CD4-positive, alpha-beta memory T cell (primary cell): ENCODE results near the gene ANAPC16. TPM values are rescaled to one million over a fixed set of nuclear protein-coding genes. Genes with fewer than 3 reads are reported as not detected.

Experiments
- CTCF ChIA-PET: fragments of 350-600 bp; sonication (Branson Sonifier 250); formaldehyde crosslinking; loops from one replicate; lab custom pipeline; 2021; ENCODE audit warnings: inconsistent platforms; ENCODE audit not compliant: partially characterized antibody; lab: Charles Lee
- POLR2A ChIA-PET: fragments of 350-600 bp; sonication (Branson Sonifier 250); formaldehyde crosslinking; loops from one replicate; lab custom pipeline; 2021; ENCODE audit not compliant: partially characterized antibody; lab: Charles Lee
- DNase-seq, 5 donors: peaks; one replicate each; pipeline versions ENCODE4 v3.0.0 to v3.0.0-alpha.2; 2020 to 2022; ENCODE audit warnings: mixed read lengths in 1 of 5
- H3K27ac ChIP-seq: one replicate; pipeline ENCODE4 v1.7.0; 2013; ENCODE audit warnings: low read depth, low read length
- H3K27me3 ChIP-seq: 2 replicates; pipeline ENCODE4 v1.7.0; 2013; ENCODE audit warnings: mild to moderate bottlenecking, low read length, moderate library complexity; ENCODE audit not compliant: insufficient read depth
- H3K36me3 ChIP-seq: 2 replicates; pipeline ENCODE4 v1.7.0; 2013; ENCODE audit warnings: mild to moderate bottlenecking, low read length, moderate library complexity; ENCODE audit not compliant: insufficient read depth
- H3K4me1 ChIP-seq: 2 replicates; pipeline ENCODE4 v1.7.0; 2013; ENCODE audit warnings: mild to moderate bottlenecking, low read length, moderate library complexity; ENCODE audit not compliant: insufficient read depth
- H3K4me3 ChIP-seq, 2 donors: one replicate each; pipeline ENCODE4 v1.7.0; 2013; ENCODE audit warnings: low read length in 2 of 2, mild to moderate bottlenecking in 1 of 2
- H3K9me3 ChIP-seq, 2 donors: one replicate each; pipeline ENCODE4 v1.7.0; 2013; ENCODE audit warnings: low read length in 2 of 2, control low read depth in 1 of 2; ENCODE audit not compliant: control insufficient read depth in 1 of 2
- H3K27ac Mint-ChIP-seq, 7 donors: one replicate each; pipeline ENCODE4 v1.8.0; 2020 to 2021; ENCODE audit warnings: mixed read lengths in 7 of 7, mild to moderate bottlenecking in 6 of 7, inconsistent platforms in 3 of 7, moderate library complexity in 3 of 7
- H3K27me3 Mint-ChIP-seq, 2 donors: one replicate each; pipeline ENCODE4 v1.8.0; 2020 to 2021; ENCODE audit warnings: mixed read lengths in 2 of 2
- H3K36me3 Mint-ChIP-seq, 2 donors: one replicate each; pipeline ENCODE4 v1.8.0; 2020 to 2021; ENCODE audit warnings: mixed read lengths in 2 of 2, inconsistent platforms in 1 of 2, mild to moderate bottlenecking in 1 of 2
- H3K4me1 Mint-ChIP-seq, 4 donors: one replicate each; pipeline ENCODE4 v1.8.0; 2020 to 2021; ENCODE audit warnings: mixed read lengths in 4 of 4, mild to moderate bottlenecking in 1 of 4
- H3K4me3 Mint-ChIP-seq, 8 donors: one replicate each; pipeline ENCODE4 v1.8.0; 2020 to 2021; ENCODE audit warnings: mixed read lengths in 8 of 8, mild to moderate bottlenecking in 7 of 8, moderate library complexity in 6 of 8, inconsistent platforms in 3 of 8
- H3K9me3 Mint-ChIP-seq, 8 donors: one replicate each; pipeline ENCODE4 v1.8.0; 2020 to 2021; ENCODE audit warnings: mixed read lengths in 8 of 8, mild to moderate bottlenecking in 5 of 8, inconsistent platforms in 3 of 8, moderate library complexity in 1 of 8
- intact Hi-C: fragments of 100-400 bp; cut with micrococcal nuclease; formaldehyde crosslinking; loops from one replicate; pipeline ENCODE4 v1.15.1; 2023
- polyA plus RNA-seq, 2 donors: library from polyadenylated mRNA; unstranded; fragments of 300-500 nt; fragmentation: Illumina TruSeq; gene quantifications; one replicate each; pipeline ENCODE4 v1.2.3, GENCODE V29; 2021
- total RNA-seq, 2 experiments: library from RNA; stranded (reverse); gene quantifications; one replicate each; pipeline ENCODE4 v1.2.3, GENCODE V29; 2021

Gene ANAPC16
- total and polyA plus RNA-seq, 4 experiments from 2014 or later = 114 to 472 (median 221) TPM

DNA sequence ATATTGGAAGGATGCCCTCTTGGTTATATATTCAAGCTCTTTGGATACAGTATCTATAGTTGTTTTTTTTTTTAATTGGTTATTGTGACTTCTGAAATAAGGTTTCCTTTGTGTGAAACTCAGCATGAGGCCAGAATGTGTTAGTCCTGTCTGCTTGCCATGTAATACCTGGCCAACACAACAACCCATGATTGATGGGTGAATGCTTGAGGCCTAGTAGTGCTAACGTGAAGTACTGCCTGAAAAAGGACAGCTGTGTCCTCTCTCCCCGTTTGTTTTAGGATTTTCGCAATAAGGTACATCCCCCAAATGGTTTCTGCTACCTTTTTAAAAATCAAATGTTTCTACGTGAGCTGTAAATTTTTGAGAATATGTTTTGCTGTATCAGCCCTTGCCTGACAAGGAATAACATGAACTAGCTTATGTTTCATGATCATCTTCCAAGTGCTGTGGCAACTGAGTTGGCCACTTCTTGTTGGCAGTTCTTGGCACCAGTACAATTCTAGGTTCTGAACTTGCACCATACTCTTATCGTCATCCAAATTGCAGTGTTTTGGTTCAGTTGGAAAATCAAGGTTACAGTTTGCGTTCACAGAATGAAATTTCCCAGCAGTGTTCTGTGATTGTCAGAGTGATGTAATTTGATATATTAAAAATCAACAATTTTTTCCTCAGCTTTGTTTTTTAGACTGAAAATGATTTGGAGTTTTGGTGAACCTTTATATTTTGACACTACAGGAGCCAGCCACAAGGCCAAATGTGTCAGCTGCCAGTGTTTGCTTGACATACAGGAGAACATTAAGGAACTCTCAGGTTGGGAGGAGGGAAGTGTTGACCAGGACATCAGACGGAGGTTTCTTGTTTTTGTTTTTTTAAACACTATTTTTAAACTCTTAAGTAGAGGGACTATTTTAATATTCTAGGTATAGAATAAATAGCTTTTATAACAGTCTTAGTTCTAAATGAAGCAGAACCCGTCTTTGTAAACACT, 13.7 kb downstream of the ANAPC16 start:
- H3K4me1 ChIP-seq = peaks cover 35% of the 10 kb centered on the region
- ChIA-PET CTCF (interaction anchor here (0.8 to 3.4 kb wide), 11 partner anchors 9 to 181 kb away, joined by 3 to 18 read pairs (median 4); partner anchors contain the start of gene DDIT4), POLR2A (interaction anchor here (0.9 to 1.7 kb wide), 5 partner anchors 11 to 142 kb away, joined by 3 to 6 read pairs (median 4); partner anchors contain the start of genes ANAPC16 and ASCC1)
- no peaks in the 10 kb centered on the region for H3K27me3 Mint-ChIP-seq
- intact Hi-C loops = no loop called here
- H3K9me3 Mint-ChIP-seq = no peaks in the 10 kb centered on the region
- peaks cover 19 to 48% of the 10 kb centered on the region in 2 donors for H3K36me3 Mint-ChIP-seq
- DNase-seq = no peak
- no peak overlapping the region for H3K27ac ChIP-seq
- peaks cover 26 to 43% (median 35%) of the 10 kb centered on the region in 4 donors for H3K4me1 Mint-ChIP-seq
- H3K36me3 ChIP-seq = peaks cover 53% of the 10 kb centered on the region
- peak overlapping the region; percentile 3 to 89 (median 68) for H3K27ac Mint-ChIP-seq
- H3K4me3 Mint-ChIP-seq = peak overlapping the region in 2 of 8 donors; percentile 20 to 42
- H3K4me3 ChIP-seq = no peak overlapping the region
- H3K9me3 ChIP-seq = no peaks in the 10 kb centered on the region
- no peaks in the 10 kb centered on the region for H3K27me3 ChIP-seq

DNA sequence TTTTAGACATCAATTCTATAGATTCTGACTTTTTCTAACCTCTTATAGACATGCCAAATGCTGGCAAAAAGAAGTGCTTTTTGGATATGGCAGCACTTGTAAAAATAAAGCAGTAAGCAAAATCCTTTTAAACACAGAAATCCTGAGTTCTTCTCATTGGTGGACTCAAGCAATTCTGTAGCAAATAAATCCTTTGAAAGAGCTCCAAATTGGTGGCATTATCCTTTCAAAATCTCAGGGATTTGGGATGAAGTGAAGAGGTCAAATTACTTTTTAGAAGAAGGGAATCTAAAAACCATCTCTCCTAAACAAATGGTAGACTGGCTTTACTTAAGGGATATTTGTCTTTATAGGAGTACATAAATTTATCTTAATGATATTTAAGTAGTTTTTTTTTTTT, 17.8 kb downstream of the ANAPC16 start:
- CTCF ChIA-PET = interaction anchor here (2.1 kb wide), 1 partner anchor 108 kb away, joined by 5 read pairs; no protein-coding TSS in a partner anchor
- POLR2A ChIA-PET = interaction anchor here (1.0 kb wide), 1 partner anchor 14 kb away, joined by 3 read pairs; no protein-coding TSS in a partner anchor
- Mint-ChIP-seq H3K27ac (no peak overlapping the region), H3K4me3 (no peak overlapping the region), H3K4me1 (peaks cover 13 to 26% (median 19%) of the 10 kb centered on the region in 4 donors), H3K27me3 (no peaks in the 10 kb centered on the region), H3K9me3 (no peaks in the 10 kb centered on the region), H3K36me3 (peaks cover 33 to 53% of the 10 kb centered on the region in 2 donors)
- Histone ChIP-seq H3K27me3 (no peaks in the 10 kb centered on the region), H3K9me3 (no peaks in the 10 kb centered on the region), H3K36me3 (peaks cover 61% of the 10 kb centered on the region), H3K4me1 (peaks cover 13% of the 10 kb centered on the region), H3K27ac (no peak overlapping the region), H3K4me3 (no peak overlapping the region)
- intact Hi-C loops = no loop called here
- no peak for DNase-seq

DNA sequence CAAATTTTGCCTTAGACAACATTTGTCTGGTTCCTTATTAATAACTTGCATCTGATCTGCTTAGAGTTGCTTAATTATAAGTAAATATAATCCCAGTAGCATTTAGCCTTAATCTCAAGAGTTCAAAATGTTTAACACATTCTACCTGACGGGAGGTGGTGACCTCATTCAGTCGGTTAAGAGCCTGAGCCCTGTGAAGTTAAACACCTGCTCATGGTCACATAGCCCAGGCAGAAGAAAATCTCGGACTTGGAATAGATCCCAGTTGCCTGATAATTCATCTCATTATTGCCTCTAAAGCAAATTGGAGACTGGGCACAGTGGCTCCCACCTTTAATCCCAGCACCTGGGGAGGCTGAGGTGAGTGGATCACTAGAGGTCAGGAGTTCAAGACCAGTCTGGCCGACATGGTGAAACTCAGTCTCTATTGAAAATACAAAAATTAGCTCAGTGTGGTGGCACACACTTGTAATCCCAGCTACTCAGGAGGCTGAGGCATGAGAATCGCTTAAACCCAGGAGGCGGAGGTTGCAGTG, 18.8 kb downstream of the ANAPC16 start:
- peak overlapping the region in 1 of 7 donors; percentile 25 for H3K27ac Mint-ChIP-seq
- CTCF ChIA-PET = no interaction called here

DNA sequence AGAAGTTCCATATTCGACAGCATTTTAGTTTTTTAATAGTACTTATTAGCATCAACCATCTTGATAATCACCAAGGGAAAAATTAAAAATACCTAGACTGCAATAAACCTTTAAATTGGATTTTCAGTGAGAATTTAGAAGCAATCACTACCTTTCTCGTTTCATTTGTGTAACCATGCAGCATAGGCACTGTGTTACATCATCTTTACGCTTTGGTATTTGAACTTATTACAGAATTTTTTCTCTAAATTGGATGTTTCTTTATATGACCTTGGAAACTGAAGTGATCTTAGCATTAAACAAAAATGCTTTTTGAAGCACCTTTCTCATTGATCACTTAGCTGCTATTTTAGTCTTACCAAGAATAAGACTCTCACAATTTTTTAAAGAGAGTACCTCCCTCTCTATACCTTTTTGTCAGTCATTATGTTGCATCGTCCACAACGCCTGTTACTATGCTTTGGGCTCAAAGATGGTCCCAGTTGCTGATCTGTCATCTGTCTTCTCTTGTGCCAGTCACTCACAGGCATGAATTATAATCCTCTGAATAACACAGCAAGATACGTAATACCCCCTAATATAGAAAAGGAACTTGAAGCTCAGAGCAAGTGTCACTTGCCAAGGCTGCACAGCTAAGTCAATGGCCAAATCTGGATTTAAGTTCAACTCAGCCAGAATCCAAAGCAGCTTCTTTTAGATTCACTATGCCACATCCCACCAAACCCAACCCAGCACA, 19.9 kb downstream of the ANAPC16 start:
- Mint-ChIP-seq H3K27me3 (no peaks in the 10 kb centered on the region), H3K4me3 (no peak overlapping the region), H3K27ac (peak overlapping the region in 4 of 7 donors; percentile 22 to 68 (median 46)), H3K4me1 (peaks cover 8 to 19% (median 13%) of the 10 kb centered on the region in 4 donors), H3K9me3 (no peaks in the 10 kb centered on the region), H3K36me3 (peaks cover 27 to 37% of the 10 kb centered on the region in 2 donors)
- DNase-seq = no peak
- Histone ChIP-seq H3K36me3 (peaks cover 47% of the 10 kb centered on the region), H3K9me3 (no peaks in the 10 kb centered on the region), H3K4me1 (no peaks in the 10 kb centered on the region), H3K27ac (no peak overlapping the region), H3K27me3 (no peaks in the 10 kb centered on the region), H3K4me3 (no peak overlapping the region)
- ChIA-PET CTCF (interaction anchor here (0.9 to 2.7 kb wide), 6 partner anchors 26 to 187 kb away, joined by 3 to 9 read pairs (median 4); no protein-coding TSS in a partner anchor), POLR2A (interaction anchor here (1.2 to 1.6 kb wide), 3 partner anchors 12 to 39 kb away, joined by 4 to 9 read pairs (median 7); no protein-coding TSS in a partner anchor)
- intact Hi-C loops = no loop called here

More for the DNA sequence above, 18.8 kb downstream of the ANAPC16 start:
- Mint-ChIP-seq H3K36me3 (peaks cover 33 to 46% of the 10 kb centered on the region in 2 donors), H3K9me3 (no peaks in the 10 kb centered on the region), H3K27me3 (no peaks in the 10 kb centered on the region), H3K4me1 (peaks cover 8 to 20% (median 14%) of the 10 kb centered on the region in 4 donors), H3K4me3 (no peak overlapping the region)
- DNase-seq = no peak
- Histone ChIP-seq H3K4me1 (peaks cover 3% of the 10 kb centered on the region), H3K36me3 (peaks cover 57% of the 10 kb centered on the region), H3K4me3 (no peak overlapping the region), H3K27me3 (no peaks in the 10 kb centered on the region), H3K27ac (no peak overlapping the region), H3K9me3 (no peaks in the 10 kb centered on the region)
- intact Hi-C loops = no loop called here
- POLR2A ChIA-PET = no interaction called here

DNA sequence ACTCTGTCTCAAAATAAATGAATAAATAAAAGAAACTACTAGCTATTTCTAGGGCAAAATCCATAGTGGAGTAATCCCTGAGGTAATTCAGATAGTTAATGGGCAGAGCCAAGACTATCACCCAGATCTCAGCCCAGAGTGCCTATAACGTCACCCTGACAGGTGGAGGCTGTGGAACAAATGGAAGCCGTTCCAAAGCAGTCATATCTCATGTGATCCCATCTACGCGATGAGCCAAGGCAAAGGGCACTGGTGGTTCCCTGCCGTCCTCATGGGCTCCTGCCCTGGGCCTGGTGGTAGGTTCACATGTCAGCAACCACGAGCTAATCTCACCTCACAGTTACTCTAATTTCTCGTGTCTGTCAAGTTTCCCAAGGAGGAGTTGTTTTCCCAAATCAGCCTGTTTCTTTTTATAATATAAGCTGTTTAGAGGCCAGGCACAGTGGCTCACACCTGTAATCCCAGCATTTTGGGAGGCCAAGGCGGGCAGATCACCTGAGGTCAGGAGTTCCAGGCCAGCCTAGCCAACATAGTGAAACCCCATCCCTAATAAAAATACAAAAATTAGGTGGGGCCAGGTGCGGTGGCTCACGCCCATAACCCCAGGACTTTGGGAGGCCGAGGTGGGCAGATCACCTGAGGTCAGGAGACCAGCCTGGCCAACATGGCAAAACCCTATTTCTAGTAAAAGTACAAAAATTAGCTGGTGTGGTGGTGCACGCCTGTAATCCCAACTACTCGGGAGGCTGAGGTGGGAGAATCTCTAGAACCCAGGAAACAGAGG, 22.8 kb downstream of the ANAPC16 start:
- no peaks in the 10 kb centered on the region for H3K9me3 ChIP-seq
- H3K27me3 ChIP-seq = no peaks in the 10 kb centered on the region
- H3K4me3 ChIP-seq = no peak overlapping the region
- intact Hi-C loops = no loop called here
- ChIA-PET CTCF (interaction anchor here (0.7 to 2.7 kb wide), 6 partner anchors 10 to 99 kb away, joined by 3 to 13 read pairs (median 4); no protein-coding TSS in a partner anchor), POLR2A (interaction anchor here (0.6 to 2.0 kb wide), 6 partner anchors 8 to 107 kb away, joined by 3 to 13 read pairs (median 4); partner anchors contain the start of gene DDIT4)
- DNase-seq = no peak
- H3K36me3 ChIP-seq = peaks cover 29% of the 10 kb centered on the region
- peak overlapping the region in 3 of 7 donors; percentile 53 to 64 (median 56) for H3K27ac Mint-ChIP-seq
- no peaks in the 10 kb centered on the region for H3K9me3 Mint-ChIP-seq
- no peaks in the 10 kb centered on the region for H3K27me3 Mint-ChIP-seq
- peaks cover 12% of the 10 kb centered on the region for H3K4me1 ChIP-seq
- no peak overlapping the region for H3K27ac ChIP-seq
- H3K36me3 Mint-ChIP-seq = peaks cover 17 to 24% of the 10 kb centered on the region in 2 donors
- H3K4me3 Mint-ChIP-seq = no peak overlapping the region
- peaks cover 19 to 36% (median 29%) of the 10 kb centered on the region in 4 donors for H3K4me1 Mint-ChIP-seq

DNA sequence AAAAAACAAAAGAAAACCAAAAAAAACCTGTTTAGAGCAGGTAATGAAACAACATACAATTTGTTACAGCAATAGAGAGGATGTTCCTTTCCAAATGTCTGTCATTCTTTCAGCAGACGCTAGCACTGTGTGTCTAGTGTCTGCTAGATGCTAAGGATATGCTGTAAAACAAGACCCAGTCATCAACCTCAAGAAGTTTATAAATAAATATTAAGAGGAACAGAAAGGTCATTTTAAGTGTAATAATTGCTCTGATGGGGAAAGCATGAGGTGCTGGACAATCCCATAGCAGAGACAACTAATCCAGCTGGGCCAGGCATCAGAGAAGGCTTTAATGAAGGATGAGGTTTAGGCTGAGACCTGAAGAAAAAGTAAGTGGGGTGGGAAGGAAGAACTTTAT, 23.6 kb downstream of the ANAPC16 start:
- Mint-ChIP-seq H3K4me3 (no peak overlapping the region), H3K36me3 (peaks cover 15 to 21% of the 10 kb centered on the region in 2 donors), H3K9me3 (no peaks in the 10 kb centered on the region), H3K27ac (peak overlapping the region in 5 of 7 donors; percentile 6 to 85 (median 78)), H3K4me1 (peaks cover 28 to 45% (median 37%) of the 10 kb centered on the region in 4 donors), H3K27me3 (no peaks in the 10 kb centered on the region)
- peaks cover 20% of the 10 kb centered on the region for H3K4me1 ChIP-seq
- no peak overlapping the region for H3K4me3 ChIP-seq
- H3K27ac ChIP-seq = no peak overlapping the region
- intact Hi-C loops = no loop called here
- no peak for DNase-seq
- no peaks in the 10 kb centered on the region for H3K27me3 ChIP-seq
- ChIA-PET POLR2A (interaction anchor here (0.7 kb wide), 1 partner anchor 25 kb away, joined by 3 read pairs; no protein-coding TSS in a partner anchor), CTCF (interaction anchor here (0.7 kb wide), 1 partner anchor 18 kb away, joined by 3 read pairs; no protein-coding TSS in a partner anchor)
- peaks cover 21% of the 10 kb centered on the region for H3K36me3 ChIP-seq
- H3K9me3 ChIP-seq = no peaks in the 10 kb centered on the region
